Kidney (tissue), 14 donors: ENCODE data around the gene TRPM2. TPM values are rescaled to one million over a fixed set of nuclear protein-coding genes. Genes with fewer than 3 reads are reported as not detected.
A peak's percentile ranks its signal among the peaks of the same experiment; 100 is the strongest.

Experiments used
- DNase-seq, 5 donors: peaks; one replicate each; pipeline ENCODE4 v3.0.0-alpha.2; 2013 to 2020
- FAIRE-seq: peaks from 2 replicates; lab custom pipeline; 2012; peaks lifted over from hg19 to GRCh38; lab: Jason Lieb, UNC
- H3K27ac ChIP-seq, 2 donors: one replicate each; pipeline ENCODE4 v1.7.0; 2013; ENCODE audit warnings: low read depth in 2 of 2, low read length in 2 of 2, inconsistent platforms in 1 of 2
- H3K27me3 ChIP-seq: one replicate; pipeline ENCODE4 v1.7.1; 2013; ENCODE audit warnings: low read length, inconsistent platforms; ENCODE audit not compliant: control insufficient read depth, insufficient read depth
- H3K36me3 ChIP-seq, 3 donors: one replicate each; pipeline versions ENCODE4 v1.7.0 to v1.7.1; 2013; ENCODE audit warnings: low read length in 3 of 3, control low read depth in 1 of 3, inconsistent platforms in 1 of 3; ENCODE audit not compliant: insufficient read depth in 3 of 3, control insufficient read depth in 2 of 3
- H3K4me1 ChIP-seq, 3 donors: one replicate each; pipeline versions ENCODE4 v1.7.0 to v1.7.1; 2013; ENCODE audit warnings: low read length in 3 of 3, inconsistent platforms in 1 of 3, low read depth in 1 of 3; ENCODE audit not compliant: control insufficient read depth in 2 of 3, insufficient read depth in 2 of 3
- H3K4me3 ChIP-seq, 3 donors: one replicate each; pipeline versions ENCODE4 v1.7.0 to v1.8.1; 2013; ENCODE audit warnings: low read length in 3 of 3, control low read depth in 1 of 3, inconsistent platforms in 1 of 3
- H3K9ac ChIP-seq, 3 donors: one replicate each; pipeline versions ENCODE4 v1.7.0 to v1.7.1; 2013; ENCODE audit warnings: low read length in 3 of 3, control low read depth in 1 of 3, inconsistent platforms in 1 of 3
- H3K9me3 ChIP-seq, 3 donors: one replicate each; pipeline versions ENCODE4 v1.7.0 to v1.7.1; 2013; ENCODE audit warnings: low read length in 3 of 3, control low read depth in 1 of 3, inconsistent platforms in 1 of 3; ENCODE audit not compliant: control insufficient read depth in 2 of 3, insufficient read depth in 1 of 3
- intact Hi-C: fragments of 100-400 bp; cut with DNase I; formaldehyde crosslinking; loops from one replicate; pipeline ENCODE4 v1.11.1; 2022
- polyA plus RNA-seq: library from polyadenylated mRNA; stranded (reverse); fragments of 350-450 nt; fragmentation: Illumina TruSeq; extraction: RNeasy Lipid Tissue Mini Kit (QIAGEN cat#74804); gene quantifications from one replicate; pipeline ENCODE4 v1.2.3, GENCODE V29; 2014; ENCODE audit warnings: low read depth, low replicate concordance; ENCODE audit not compliant: insufficient read depth
- total RNA-seq: library from RNA; stranded (reverse); fragmentation: NEBNext Ultra II Directional; extraction: Animal tissue kit (Norgen Biotek cat#: 25700); gene quantifications from one replicate; pipeline ENCODE4 v1.2.1, GENCODE V29; 2021
- TF ChIP-seq, protein P1 (sequence below): IDR thresholded peaks from 3 replicates; pipeline ENCODE4 v1.5.1; 2012; ENCODE audit warnings: mild to moderate bottlenecking, moderate library complexity, borderline replicate concordance; ENCODE audit not compliant: insufficient read depth; ENCODE audit errors: extremely low read depth
- donor health status: control.
- donor health status: control.
- donor health status: control.
- donor health status: control.
- donor health status: control.
- donor health status: DM: yes; HTN: yes; CAD: no.
- donor health status: Normal renal cell carcinoma (clear cell type).

Gene TRPM2
- total and polyA plus RNA-seq, 2 donors from 2014 or later = 2.0 to 11.5 TPM

- no peaks in the 10 kb centered on the region for H3K36me3 ChIP-seq
- peak; percentile 90 to 97 (median 94) for DNase-seq
- no peak for FAIRE-seq
- no peaks in the 10 kb centered on the region for H3K4me1 ChIP-seq
- intact Hi-C loops = no loop called here
- H3K9me3 ChIP-seq = peaks cover 0 to 14% (median 0%) of the 10 kb centered on the region in 3 donors
- TF ChIP-seq, protein P1, sequence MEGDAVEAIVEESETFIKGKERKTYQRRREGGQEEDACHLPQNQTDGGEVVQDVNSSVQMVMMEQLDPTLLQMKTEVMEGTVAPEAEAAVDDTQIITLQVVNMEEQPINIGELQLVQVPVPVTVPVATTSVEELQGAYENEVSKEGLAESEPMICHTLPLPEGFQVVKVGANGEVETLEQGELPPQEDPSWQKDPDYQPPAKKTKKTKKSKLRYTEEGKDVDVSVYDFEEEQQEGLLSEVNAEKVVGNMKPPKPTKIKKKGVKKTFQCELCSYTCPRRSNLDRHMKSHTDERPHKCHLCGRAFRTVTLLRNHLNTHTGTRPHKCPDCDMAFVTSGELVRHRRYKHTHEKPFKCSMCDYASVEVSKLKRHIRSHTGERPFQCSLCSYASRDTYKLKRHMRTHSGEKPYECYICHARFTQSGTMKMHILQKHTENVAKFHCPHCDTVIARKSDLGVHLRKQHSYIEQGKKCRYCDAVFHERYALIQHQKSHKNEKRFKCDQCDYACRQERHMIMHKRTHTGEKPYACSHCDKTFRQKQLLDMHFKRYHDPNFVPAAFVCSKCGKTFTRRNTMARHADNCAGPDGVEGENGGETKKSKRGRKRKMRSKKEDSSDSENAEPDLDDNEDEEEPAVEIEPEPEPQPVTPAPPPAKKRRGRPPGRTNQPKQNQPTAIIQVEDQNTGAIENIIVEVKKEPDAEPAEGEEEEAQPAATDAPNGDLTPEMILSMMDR = no peak
- no peak within 1 kb of the TSS for H3K9ac ChIP-seq
- H3K4me3 ChIP-seq = peak within 1 kb of the TSS in 2 of 3 donors; percentile 44 to 49
- no peaks in the 10 kb centered on the region for H3K27me3 ChIP-seq
- no peak within 1 kb of the TSS for H3K27ac ChIP-seq
These were observed 101.5 kb downstream of the TRPM2 start, which contains the start of gene LRRC3 for GRCh38 chr21:44454747-44455523. TSS of gene LRRC3 (plus strand) at chr21:44455510. CDS start at chr21:44456645, 1,135 bp downstream.

- H3K4me1 ChIP-seq = no peaks in the 10 kb centered on the region
- peak overlapping the region in 2 of 3 donors; percentile 44 to 49 for H3K4me3 ChIP-seq
- FAIRE-seq (no peak), DNase-seq (peak; percentile 46 to 76 (median 68))
- H3K9me3 ChIP-seq = peaks cover 0 to 14% (median 0%) of the 10 kb centered on the region in 3 donors
- H3K36me3 ChIP-seq = no peaks in the 10 kb centered on the region
- TF ChIP-seq, protein P1 = peak; percentile 12
- intact Hi-C loops = no loop called here
- no peak overlapping the region for H3K27ac ChIP-seq
- H3K9ac ChIP-seq = no peak overlapping the region
- no peaks in the 10 kb centered on the region for H3K27me3 ChIP-seq
These were observed 102.2 kb downstream of the TRPM2 start for GRCh38 chr21:44455524-44456213.

DNA sequence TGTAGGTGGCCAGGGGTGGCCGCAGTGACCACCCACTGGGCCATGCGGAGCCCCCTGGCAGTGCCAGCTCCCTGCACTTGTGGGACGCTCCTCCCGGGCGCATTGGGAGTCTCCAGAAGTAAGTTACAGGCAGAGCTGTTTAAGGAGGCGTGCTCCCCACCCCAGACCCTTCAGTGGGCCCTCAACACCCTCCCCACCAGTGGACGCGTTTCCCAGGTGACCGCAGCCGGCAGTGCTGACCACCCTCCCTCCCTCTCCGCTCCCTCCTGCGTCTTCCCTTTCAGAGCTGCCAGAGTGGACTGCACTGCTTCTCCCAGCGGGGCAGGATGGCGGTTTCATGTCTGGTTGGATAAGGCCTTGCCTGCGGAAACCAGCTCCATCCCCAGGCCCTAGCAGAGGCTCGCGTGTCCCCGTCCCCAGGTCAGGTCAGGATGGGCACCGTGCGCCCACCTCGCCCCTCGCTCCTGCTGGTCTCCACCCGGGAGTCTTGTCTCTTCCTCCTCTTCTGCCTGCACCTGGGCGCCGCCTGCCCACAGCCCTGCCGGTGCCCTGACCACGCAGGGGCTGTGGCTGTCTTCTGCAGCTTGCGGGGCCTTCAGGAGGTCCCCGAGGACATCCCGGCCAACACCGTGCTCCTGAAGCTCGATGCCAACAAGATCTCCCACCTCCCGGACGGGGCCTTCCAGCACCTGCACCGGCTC is 102.9 kb downstream of the TRPM2 start:
- Histone ChIP-seq H3K9ac (no peak overlapping the region), H3K36me3 (no peaks in the 10 kb centered on the region), H3K9me3 (peaks cover 0 to 14% (median 0%) of the 10 kb centered on the region in 3 donors), H3K27me3 (no peaks in the 10 kb centered on the region), H3K27ac (no peak overlapping the region), H3K4me1 (no peaks in the 10 kb centered on the region), H3K4me3 (no peak overlapping the region)
- DNase-seq (peak in 4 of 5 donors; percentile 27 to 74 (median 38)), FAIRE-seq (no peak)
- TF ChIP-seq, protein P1 = no peak
- intact Hi-C loops = no loop called here
